BE2C (cell line): ENCODE measurements around the gene CUL1.

Experiments used
- DNase-seq: peaks from one replicate; pipeline ENCODE4 v3.0.0-alpha.2; 2020
- H3K27me3 ChIP-seq: fragments of 250-450 bp; sonication (Bioruptor Pico); 2 replicates; pipeline ENCODE4 v1.5.1; 2020; ENCODE audit warnings: mild to moderate bottlenecking
- H3K36me3 ChIP-seq: fragments of 250-450 bp; sonication (Bioruptor Pico); 2 replicates; pipeline ENCODE4 v1.5.1; 2020; ENCODE audit warnings: mild to moderate bottlenecking
- H3K4me1 ChIP-seq: fragments of 250-450 bp; sonication (Bioruptor Pico); 2 replicates; pipeline ENCODE4 v1.5.1; 2020
- H3K4me3 ChIP-seq: 2 replicates; pipeline ENCODE4 v1.5.1; 2011; ENCODE audit warnings: low read depth, low read length
- H3K9me3 ChIP-seq: fragments of 250-450 bp; sonication (Bioruptor Pico); 2 replicates; pipeline ENCODE4 v1.5.1; 2020
- CTCF ChIP-seq: IDR thresholded peaks from 2 replicates; pipeline ENCODE4 v1.5.1; 2012; ENCODE audit warnings: mild to moderate bottlenecking, low read depth, low read length

The CUL1 gene

DNA sequence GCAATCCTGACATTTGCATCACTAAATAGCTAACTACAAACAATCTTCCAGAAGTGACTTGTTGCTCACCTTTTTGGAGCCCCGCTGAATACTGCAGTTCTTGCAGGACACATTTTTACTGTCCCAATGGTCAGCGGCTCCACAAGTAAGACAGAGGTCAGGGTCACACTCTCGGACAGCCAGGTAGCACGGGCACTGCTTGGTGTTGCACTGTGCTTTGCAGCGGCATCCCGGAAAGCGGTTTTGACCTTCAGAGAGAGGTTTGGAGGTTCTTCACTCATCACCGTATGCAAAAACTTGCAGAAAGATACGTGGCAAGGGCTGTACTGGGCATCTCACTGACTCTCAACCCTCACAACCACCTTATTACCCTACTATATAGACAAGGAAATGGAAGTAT lies 115.2 kb downstream of the CUL1 start:
- Histone ChIP-seq H3K4me3 (no peak overlapping the region), H3K4me1 (no peaks in the 10 kb centered on the region), H3K9me3 (no peaks in the 10 kb centered on the region), H3K36me3 (peaks cover 63% of the 10 kb centered on the region), H3K27me3 (no peaks in the 10 kb centered on the region)
- no peak for DNase-seq
- no peak for TF ChIP-seq CTCF

- Histone ChIP-seq H3K4me1 (no peaks in the 10 kb centered on the region), H3K36me3 (peaks cover 63% of the 10 kb centered on the region), H3K4me3 (no peak overlapping the region), H3K9me3 (no peaks in the 10 kb centered on the region), H3K27me3 (no peaks in the 10 kb centered on the region)
- DNase-seq, result no peak
- TF ChIP-seq CTCF, result no peak
These were observed 116.3 kb downstream of the CUL1 start for GRCh38 chr7:148814922-148815559.

DNA sequence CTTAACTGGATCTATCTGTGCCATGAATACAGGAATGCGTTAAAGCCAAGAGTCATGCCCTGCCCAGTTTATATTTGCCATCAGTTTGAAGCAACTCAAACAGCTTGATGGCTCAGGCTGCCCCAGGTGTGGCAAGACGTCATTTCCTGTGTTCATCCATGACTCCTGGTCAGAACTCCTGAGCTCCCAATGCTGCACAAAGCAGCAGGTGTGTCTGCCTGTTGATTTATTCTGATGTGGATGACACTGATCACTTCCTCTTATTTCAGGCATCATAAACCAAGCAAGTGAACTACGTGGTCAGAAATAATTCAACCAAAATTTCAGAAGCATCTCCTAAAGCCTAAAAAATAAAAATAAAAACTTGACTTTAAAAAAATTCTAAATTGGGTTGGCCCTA lies 116.9 kb downstream of the CUL1 start:
- Histone ChIP-seq H3K27me3 (no peaks in the 10 kb centered on the region), H3K4me3 (no peak overlapping the region), H3K36me3 (peaks cover 59% of the 10 kb centered on the region), H3K9me3 (no peaks in the 10 kb centered on the region), H3K4me1 (no peaks in the 10 kb centered on the region)
- DNase-seq, result no peak
- TF ChIP-seq CTCF, result no peak

- no peak for TF ChIP-seq CTCF
- H3K4me3 ChIP-seq, result no peak overlapping the region
- no peak for DNase-seq
- no peaks in the 10 kb centered on the region for H3K9me3 ChIP-seq
- peaks cover 43% of the 10 kb centered on the region for H3K36me3 ChIP-seq
- H3K4me1 ChIP-seq, result no peaks in the 10 kb centered on the region
- H3K27me3 ChIP-seq, result no peaks in the 10 kb centered on the region
These were observed 121.1 kb downstream of the CUL1 start for GRCh38 chr7:148819697-148820360.

DNA sequence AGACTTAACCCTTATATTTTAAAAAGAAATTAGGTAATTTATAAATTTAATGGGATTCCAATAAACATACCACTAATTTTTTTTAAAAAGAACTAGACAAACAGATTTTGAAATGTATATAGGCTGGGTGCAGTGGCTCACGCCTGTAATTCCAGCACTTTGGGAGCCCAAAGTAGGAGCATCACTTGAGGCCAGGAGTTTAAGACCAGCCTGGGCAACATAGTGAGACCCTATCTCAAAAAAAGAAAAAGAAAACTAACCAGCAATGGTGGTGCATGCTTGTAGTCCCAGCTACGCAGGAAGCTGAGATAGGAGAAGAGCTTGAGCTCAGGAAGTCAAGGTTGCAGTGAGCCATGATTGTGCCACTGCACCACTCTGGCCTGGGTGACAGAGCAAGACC lies 122.7 kb downstream of the CUL1 start:
- DNase-seq, result no peak
- Histone ChIP-seq H3K27me3 (no peaks in the 10 kb centered on the region), H3K9me3 (no peaks in the 10 kb centered on the region), H3K36me3 (peaks cover 36% of the 10 kb centered on the region), H3K4me3 (no peak overlapping the region), H3K4me1 (no peaks in the 10 kb centered on the region)
- TF ChIP-seq CTCF, result no peak

DNA sequence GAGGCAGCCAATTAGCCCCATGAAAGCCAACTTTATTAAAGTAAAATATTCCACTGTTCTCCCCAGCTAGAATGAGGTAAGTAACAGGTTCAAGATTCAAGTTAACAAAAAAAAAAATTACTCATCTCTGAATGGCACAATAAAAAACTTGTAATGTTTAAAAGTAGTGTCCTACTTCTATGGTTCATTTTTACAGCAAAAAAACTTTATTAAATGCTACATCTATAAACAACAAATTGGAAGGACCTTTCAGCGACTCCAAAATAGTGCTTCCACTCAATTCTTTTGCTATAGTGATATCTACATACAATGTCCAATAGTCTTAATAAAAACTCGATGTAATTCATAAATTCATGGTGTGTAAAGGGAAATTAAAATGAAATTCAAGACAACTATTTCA lies 126.2 kb downstream of the CUL1 start:
- Histone ChIP-seq H3K4me1 (no peaks in the 10 kb centered on the region), H3K4me3 (no peak overlapping the region), H3K36me3 (peaks cover 15% of the 10 kb centered on the region), H3K9me3 (no peaks in the 10 kb centered on the region), H3K27me3 (no peaks in the 10 kb centered on the region)
- no peak for DNase-seq
- no peak for TF ChIP-seq CTCF
